Hepatocyte (in vitro differentiated cells): ENCODE measurements around the gene PTPRN2.

Experiments
- EZH2 ChIP-seq: fragments of 200-600 bp; sonication (generic); IDR thresholded peaks from 2 replicates; pipeline ENCODE4 v1.6.1; 2016; ENCODE audit warnings: antibody characterized with exemption, mild to moderate bottlenecking, borderline replicate concordance
- EZH2phosphoT487 ChIP-seq: fragments of 200-600 bp; sonication (generic); IDR thresholded peaks from one replicate; pipeline ENCODE4 v1.6.1; 2018; ENCODE audit warnings: antibody characterized with exemption, mild to moderate bottlenecking, low read depth, moderate library complexity; ENCODE audit not compliant: unreplicated experiment, severe bottlenecking
- TF ChIP-seq, protein P1 (sequence below): fragments of 200-600 bp; sonication (generic); IDR thresholded peaks from 2 replicates; pipeline ENCODE4 v1.5.1; 2016; ENCODE audit warnings: antibody characterized with exemption, mild to moderate bottlenecking; ENCODE audit not compliant: poor library complexity

DNA sequence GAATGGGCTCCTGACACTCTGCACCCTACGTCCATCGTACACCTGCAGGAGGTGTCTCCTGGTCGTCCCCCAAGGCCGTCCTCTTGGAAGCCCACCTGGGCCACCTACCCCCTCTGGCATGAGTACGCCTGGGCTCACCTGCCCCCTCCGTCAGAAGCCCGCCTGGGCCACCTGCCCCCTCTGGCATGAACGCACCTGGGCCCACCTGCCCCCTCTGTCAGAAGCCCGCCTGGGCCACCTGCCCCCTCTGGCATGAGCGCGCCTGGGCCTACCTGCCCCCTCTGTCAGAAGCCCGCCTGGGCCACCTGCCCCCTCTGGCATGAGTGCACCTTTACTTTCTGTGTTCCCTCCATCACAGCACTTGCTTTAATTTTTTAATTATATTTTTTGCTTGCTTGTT lies 401.2 kb downstream of the PTPRN2 start:
- TF ChIP-seq EZH2phosphoT487 (no peak), EZH2 (no peak)
- TF ChIP-seq, protein P1, sequence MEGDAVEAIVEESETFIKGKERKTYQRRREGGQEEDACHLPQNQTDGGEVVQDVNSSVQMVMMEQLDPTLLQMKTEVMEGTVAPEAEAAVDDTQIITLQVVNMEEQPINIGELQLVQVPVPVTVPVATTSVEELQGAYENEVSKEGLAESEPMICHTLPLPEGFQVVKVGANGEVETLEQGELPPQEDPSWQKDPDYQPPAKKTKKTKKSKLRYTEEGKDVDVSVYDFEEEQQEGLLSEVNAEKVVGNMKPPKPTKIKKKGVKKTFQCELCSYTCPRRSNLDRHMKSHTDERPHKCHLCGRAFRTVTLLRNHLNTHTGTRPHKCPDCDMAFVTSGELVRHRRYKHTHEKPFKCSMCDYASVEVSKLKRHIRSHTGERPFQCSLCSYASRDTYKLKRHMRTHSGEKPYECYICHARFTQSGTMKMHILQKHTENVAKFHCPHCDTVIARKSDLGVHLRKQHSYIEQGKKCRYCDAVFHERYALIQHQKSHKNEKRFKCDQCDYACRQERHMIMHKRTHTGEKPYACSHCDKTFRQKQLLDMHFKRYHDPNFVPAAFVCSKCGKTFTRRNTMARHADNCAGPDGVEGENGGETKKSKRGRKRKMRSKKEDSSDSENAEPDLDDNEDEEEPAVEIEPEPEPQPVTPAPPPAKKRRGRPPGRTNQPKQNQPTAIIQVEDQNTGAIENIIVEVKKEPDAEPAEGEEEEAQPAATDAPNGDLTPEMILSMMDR = no peak
